GM19467 (cell line): ENCODE results near the gene KLK13.

Experiments used
- ATAC-seq: cut with Tn5 transposase; IDR thresholded peaks from one replicate; pipeline ENCODE4 v1.9.1; 2021; ENCODE audit warnings: mild to moderate bottlenecking, moderate library complexity; ENCODE audit not compliant: unreplicated experiment

The KLK13 gene

DNA sequence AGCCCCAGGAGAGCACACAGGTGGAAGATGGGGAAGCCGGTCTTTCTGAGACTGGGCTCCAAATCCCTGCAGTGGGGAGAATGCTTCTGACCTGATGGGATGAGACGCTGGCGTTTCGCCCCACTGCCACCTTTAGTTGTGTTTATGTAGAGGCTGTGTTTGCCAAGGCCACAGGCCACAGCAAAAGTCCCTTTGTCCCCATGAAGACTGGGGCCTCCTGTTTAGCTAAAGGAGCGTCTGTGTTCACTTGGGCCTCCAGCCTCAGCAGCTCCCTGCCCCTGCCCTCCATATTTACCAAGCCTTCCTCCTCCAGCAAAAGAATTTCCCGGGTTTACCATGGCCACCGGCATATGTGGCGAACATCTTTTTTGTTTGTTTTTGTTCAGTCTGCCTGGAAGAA is 28.2 kb upstream of the KLK13 start:
- no peak for ATAC-seq

DNA sequence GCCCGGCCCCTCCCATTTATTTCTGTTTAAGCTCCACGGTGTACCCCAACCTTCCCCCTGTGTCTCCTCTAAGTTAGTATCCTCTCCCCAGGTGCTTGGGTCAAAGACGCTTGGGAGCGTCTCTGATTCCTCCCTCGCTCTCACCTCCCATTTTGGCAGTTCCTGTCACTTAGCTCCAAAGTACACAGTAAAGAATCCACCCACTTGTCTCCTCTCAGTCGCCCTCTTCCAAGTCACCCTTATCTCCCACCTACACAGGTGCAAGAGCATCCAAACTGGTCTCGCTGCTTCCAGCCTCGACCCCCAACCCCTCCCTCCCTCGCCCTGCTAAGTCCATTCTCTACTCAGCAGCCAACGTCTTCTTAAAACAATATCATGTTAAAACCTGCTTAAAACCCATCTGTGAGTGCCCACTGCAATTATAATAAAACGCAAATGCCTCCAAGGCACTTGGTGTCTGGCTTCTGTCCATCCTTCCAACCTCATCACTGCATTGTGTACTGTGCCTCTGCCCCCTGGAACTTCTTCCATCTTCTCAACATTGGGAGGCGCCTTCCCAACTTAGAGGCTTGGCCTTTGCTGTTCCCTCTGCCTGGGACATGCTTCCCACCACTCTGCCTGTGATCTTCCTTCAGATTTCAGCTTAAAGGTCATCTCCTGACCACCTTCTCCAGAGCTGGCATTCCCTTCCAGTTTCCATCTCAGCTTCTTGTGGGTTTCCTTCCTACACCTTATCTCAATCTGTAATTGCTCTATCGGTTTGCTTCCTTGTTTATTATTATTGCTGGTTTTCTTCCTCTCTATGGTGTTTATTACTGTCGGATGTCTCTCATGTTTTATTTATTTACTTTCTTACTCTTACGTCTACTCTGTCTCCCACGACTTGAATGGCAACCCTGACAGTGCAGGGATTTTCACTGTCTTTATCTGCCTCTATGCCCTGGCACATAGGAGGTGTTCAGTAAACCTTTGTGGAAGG is 27.3 kb upstream of the KLK13 start:
- no peak for ATAC-seq

DNA sequence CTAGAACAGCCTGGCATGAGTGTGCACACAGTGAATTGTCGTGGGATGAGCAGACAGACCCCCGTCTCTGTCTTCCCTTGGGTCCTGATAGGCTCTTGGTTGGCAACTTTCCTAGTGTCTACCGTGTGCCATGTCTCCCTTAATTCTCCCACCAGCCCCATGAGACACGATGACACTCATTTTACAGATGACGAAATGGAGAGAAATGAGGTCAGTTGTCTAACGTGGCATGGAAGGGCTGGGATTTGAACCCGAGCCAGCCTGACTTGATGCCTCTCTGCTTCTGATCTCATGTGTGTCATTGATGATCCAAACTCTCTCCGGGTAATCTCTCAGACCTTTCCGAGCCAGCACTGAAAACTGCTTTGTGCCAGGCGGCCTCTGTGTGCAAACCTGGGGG is 26.2 kb upstream of the KLK13 start:
- ATAC-seq, result no peak

DNA sequence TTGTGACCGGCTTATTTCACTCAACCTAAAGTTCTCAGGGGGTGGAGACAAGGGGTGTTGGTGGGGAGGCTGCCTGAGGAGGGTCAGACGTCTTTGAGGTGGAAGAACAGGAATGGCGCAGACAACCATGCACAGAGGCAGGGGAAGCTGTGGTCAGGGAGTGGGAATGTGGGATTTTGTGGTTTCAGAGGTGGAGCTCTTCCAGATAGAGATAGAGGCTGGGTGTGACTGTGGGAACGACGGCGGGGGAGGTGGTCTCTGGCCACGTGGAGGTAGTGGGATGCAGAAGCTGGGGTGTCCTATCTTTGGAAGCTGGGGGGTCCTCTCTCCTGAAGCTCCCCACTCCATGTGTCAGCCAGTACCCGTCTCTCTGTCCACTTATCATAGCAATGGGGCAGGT is 25.6 kb upstream of the KLK13 start:
- ATAC-seq, result no peak

DNA sequence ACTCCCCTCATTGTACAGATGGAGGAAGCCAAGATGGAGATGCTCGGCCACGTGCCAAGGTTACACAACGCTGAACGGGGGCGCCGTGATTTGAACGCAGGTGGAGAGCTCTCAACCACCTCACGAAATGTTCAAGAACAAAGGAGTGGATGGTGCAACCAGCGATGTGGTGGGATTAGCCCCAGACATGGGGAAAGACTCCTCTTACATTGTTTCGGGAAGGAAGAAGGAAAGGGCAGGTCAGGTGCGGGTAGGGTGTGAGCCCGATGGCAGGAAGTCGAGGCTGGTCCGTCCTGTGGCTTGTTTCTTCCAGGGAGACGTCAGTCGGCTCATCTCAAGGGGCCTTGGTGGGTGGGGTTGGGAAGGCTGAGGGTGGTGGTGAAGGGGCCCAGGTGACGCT is 24.9 kb upstream of the KLK13 start:
- ATAC-seq, result no peak

DNA sequence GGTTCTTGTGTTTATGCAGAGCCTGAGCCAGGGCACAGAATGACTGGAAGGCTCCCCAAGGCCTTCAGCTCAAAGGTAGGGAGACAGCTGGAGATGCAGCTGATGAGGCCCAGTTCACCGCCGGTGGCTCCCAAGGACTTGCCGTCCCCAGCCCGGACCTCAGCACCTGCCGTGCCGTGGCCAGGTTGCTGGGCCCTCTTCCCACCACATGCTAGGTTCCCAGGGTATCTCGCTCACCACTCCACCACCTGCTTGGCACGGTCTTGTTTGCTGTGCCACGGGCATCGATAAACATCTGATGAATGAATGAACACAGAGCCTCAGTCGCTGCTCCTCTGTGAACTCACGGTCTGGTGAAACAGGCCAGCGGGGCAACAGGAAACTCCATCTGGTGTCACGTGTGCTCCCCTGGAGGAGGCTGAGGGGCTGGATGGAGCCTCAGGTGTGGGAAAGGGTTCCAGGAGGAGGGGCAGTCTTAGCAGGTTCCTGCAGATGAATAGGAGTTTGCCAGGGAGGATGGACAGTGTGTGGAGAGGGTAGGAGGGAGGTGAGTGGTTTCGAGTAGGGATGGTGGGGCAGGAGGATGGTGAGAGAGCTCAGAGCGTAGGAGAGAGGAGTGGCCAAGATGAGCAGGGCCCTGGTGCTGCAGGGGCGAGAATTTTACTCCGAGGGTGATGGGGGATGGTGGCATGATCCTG is 21.4 kb upstream of the KLK13 start:
- ATAC-seq, result no peak

DNA sequence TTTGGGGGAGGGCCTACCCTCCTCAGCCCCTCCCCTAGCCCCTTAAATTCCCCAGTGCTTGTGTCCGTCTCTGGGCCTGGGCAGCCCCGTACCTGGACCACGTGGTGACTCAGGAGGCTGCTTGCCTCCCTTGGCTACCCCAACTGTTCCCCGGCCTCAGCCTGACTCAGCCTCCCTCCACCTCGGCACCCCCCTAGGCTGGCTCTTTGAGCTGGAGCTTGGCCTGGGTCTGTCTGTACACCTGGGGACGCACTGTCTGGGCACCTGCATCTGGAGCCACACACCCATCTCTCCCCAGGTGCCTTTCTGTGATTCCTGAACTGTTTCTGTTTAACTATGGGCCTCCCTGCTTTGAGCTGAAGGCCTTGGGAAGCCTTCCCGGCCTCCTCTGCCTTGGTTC is 19.6 kb upstream of the KLK13 start:
- ATAC-seq, result no peak

DNA sequence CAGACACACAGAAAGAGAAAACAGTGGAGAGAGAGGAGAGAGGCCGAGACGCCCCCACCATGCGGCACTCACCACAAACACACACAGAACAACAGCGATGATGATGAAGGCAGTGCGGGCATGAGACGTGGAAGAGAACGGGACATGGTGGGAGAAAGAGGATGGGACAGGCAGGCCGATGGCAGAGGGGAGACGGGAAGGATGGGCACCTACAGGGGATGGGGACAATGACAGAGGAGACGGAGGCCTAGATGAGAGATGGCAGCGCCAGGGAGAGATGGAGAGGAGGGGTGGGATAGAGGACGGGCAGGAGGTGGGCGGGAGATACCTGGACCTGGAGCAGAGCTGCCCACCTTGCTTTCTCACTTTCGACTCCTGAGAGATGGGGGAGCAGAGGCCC is 18.9 kb upstream of the KLK13 start:
- no peak for ATAC-seq

DNA sequence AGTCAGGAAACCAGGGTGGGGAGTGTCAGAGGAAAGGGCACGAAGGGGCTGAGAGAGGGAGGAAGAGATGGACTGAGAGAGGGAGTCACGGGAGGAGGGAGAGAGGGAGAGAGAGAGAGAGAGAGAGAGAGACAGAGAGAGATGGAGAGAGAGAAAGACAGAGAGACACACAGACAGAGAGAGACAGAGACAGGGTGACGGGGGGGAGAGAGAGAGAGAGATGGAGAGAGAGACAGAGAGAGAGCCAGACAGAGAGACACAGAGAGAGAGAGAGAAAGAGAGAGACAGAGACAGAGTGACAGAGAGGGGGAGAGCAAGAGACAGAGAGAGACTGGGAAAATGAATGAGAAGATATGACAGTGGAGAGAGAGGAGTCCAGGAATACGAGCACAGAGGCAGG is 18.3 kb upstream of the KLK13 start:
- ATAC-seq, result no peak

DNA sequence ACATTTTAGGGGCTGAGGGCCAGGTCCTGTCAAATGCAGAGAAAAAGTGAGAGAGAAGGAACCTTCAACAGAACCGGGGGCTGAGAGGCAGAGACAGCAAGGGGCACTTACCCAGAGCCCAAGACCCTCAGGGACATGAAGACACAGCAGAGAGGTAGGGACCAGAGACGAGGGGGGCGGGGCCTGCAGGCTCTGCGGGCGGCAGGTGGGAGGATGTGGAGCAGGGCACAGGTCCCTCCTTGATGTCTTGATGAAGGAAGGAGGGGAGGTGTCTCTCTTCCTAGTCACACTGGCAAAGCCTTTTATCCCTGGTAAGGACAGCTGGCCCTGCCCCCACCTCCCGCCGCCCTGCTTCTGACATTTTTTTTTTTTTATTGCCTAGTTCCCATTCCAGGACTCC is 17.7 kb upstream of the KLK13 start, which contains the start of gene KLK14:
TSS of gene KLK14 (minus strand) at position 277 of the 400 bp plus-strand sequence. CDS start at position 4, 273 bp downstream.
- no peak for ATAC-seq

DNA sequence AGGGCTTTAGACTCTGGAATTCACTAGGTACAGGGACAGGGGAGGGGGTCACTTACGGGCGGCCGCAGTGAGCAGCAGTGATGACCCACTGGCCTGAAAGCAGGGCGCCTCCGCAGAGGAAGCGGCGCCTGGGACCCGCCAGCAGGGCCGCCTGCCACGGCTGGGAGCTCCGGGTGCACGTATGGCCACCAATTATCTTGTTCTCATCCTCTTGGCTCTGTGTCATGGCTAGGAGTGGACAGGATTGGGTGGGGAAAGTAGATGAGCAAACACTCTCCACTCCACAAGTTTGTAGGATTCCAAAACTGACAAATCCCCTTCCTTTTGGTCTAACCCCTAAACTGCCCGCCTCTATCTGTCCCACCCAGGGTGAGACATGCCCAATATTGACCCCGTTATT is 16.6 kb upstream of the KLK13 start:
- ATAC-seq, result no peak

DNA sequence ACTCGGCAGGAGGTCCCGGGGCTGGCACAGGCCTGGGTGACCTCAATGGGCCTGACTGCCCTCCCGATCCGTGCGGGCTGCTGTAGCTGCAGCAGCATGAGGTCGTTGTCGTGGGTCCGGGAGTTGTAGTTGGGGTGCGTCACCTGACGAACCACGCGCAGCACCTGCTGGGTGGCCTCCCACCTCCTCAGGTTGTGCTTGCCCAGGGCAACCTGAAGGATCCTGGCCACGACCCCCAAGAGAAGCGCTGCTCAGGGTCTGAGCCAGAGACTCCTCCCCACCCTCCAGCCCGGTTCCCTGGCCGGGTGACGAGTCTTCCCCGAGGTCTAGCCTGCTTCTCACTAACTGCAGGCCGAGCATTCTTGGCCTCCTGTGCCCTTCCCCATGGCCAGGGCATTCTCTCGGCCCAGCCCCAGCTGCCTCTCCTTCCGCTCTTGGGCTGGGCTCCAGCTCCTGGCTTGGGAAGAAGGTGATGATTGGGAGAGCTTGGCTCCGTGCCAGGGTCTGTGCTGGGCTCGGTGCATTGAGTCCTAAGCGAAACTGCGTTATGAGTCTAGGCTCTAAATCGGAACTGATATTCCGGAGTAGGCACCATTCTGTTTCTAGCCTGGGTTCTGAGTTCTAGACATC is 14.7 kb upstream of the KLK13 start:
- ATAC-seq, result no peak

DNA sequence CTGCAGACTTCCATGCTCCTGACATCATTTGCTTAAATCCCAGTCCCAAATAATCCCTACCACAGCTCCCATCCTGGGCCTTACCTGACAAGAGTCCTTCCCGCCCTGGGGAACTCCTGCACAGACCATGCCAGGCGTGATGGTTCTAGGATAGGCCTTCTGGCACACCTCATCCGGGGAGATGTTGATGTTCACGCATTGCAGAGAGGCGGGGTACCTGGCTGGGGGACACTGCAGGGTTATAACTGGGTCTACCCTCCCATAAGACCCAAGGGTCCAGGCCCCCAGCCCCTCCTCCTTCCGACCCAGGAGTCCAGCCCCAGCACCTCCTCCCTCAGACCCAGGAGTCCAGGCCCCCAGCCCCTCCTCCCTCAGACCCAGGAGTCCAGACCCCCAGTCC is 13.8 kb upstream of the KLK13 start:
- ATAC-seq, result no peak

DNA sequence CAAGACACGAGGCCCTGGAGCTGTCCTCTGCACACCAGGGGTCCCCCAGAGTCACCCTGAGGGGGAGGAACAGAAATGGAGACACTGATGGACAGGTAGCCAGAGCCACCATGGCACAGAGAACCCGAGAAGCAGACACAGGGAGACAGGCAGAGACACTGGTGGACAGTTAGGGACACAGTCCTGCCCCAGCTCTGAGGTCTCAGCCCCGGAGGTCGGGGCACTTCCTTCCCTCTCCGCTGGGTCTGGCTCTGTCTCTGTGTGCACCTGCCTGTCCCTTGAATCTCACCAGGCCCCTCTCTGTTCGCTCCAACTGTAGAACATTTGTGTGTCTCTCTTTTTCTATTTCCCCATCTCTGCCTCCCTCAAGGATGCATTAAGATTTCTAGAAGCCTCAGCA is 13.2 kb upstream of the KLK13 start:
- ATAC-seq, result no peak

DNA sequence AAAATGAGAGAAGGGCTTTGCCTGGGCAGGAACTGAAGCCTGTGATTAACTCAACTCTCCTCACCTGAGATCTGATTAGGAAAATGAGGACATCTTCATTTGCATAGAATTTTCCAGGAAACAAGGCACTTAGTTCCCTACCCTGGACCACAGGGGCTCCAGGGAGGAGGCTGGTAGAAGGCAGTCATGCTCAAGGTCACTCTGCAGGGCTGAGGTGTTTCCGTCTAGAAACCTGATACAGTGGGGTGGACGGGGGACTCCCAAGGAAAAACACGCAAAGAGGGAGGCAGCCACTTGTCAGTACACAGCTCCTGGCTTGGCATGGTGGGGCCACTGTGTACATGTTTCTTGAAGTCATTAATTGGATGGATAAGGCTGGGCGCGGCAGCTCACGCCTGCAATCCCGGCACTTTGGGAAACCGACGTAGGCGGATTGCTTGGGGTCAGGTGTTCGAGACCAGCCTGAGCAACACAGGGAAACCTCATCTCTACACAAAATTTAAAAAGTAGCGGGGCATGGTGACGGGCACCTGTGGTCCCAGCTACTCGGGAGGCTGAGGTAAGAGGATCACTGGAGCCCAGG is 11.8 kb upstream of the KLK13 start:
- ATAC-seq, result no peak

DNA sequence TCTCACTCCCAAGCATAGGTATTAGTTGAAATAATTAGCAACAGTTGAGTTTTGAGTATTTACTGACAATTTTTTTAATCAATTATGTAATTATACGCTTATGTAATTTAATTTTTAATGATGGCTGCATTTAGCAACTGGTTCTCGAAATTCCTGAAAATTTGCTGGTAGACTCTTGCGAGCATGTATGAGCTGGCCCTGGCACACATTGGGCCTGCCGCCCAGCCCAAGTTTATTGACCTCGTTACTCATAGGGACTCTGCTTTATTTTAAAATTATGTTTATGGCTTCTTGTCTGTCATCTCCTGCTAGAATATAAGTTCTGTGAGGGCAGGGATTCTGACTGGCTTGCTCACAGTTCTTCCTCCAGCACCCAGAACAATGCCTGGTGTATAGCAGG is 11.1 kb upstream of the KLK13 start:
- no peak for ATAC-seq

DNA sequence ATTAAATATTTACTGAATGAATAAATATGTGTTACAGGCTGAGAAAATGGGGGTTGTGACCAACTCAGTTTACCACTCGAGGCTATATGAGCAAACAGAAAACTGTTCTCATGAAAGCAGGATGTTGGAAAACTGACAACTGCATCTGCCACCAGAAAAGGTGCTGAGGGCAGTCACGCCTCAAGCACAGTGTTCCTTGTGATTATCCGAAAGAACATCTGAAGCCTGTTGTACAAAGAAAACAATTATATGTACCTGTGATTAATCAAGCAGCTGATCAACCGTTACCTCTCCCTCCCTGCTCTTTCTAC is 6.2 kb upstream of the KLK13 start:
- no peak for ATAC-seq

DNA sequence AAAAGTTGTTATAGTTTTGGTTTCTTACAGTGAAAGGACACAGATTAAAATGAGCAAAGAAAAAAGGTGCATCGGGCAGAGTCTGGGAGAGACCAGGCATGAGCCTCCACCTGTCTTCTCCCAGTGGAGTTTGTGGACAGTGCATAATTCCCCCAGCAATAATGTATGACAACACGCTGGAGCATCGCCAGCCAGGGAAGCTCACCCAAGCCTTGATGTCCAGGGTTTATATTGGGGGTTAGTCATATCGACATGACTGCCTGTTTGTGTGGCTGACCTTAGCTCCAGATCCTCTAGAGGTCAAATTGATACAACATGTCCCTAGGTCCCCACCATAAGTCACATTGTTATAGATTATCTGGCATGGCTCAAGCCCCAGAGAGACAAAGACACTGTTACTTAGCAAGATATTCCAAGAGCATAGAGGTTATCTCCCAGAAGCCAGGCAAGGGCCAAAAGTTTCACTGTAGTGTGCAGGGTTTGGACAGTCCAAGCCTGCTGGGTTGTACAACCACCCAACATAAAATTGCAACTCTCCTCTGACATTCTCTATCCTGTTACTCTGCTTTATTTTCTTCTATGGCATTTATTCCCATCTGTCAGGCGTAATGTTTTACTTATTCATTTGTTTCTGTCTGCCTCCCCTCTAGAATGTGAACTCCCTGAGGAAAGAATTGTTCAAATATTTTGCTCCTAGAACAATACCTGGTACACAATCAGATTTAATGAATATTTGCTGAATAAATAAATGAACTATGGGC is 5.6 kb upstream of the KLK13 start:
- no peak for ATAC-seq

DNA sequence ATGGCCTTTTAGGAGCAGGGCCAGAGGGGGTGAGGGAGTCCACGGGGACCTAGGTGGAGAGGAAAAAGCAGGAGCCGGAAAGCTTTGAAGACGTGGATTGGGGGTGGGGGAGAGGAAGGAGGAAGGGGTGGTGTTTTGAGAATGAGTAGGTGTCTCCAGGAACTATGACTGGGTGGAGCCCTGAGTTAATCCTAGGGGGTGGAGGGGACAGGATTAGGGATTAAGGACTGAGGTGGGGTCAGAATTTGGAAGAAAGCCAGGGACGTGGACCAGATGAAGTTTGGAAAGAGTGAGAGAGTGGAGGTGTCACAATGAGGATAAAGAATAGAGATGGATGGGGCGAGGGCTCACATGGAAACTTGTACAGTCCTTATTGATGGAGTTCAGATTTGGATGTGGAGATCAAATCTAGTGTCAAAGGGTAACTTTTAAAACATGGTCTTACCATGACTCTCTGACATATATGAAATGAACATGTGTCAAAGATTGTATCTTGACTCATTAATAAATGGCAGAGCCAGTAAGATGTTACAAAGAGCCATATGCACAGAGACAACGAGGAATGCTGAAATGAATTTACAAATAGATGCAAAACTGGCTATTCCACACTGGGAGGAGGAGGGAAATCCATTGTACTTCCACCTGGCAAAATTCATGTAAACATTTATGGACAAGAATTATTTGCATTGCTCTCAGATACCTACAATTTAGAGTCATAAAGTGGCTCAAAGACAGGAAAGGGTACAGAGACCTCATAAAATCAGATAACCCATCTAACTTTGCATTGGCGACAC is 1.7 kb upstream of the KLK13 start:
- no peak for ATAC-seq
